HEK293 (cell line): ENCODE measurements around the gene FAM24B.

Experiments used
- BCL11A ChIP-seq: fragments of 450-650 bp; formaldehyde crosslinking; IDR thresholded peaks from 2 replicates; pipeline ENCODE4 v1.5.1; 2016; ENCODE audit warnings: low read depth, missing biosample characterization, missing genetic modification characterization
- BCL6B ChIP-seq: fragments of 450-650 bp; formaldehyde crosslinking; IDR thresholded peaks from 2 replicates; pipeline ENCODE4 v1.5.1; 2017; ENCODE audit warnings: missing biosample characterization, missing genetic modification characterization
- EGR2 ChIP-seq: fragments of 450-650 bp; formaldehyde crosslinking; IDR thresholded peaks from 2 replicates; pipeline ENCODE4 v1.5.1; 2016; ENCODE audit warnings: low read depth, missing biosample characterization, missing genetic modification characterization
- HIC1 ChIP-seq: fragments of 450-650 bp; formaldehyde crosslinking; IDR thresholded peaks from 2 replicates; pipeline ENCODE4 v1.5.1; 2016; ENCODE audit warnings: missing biosample characterization, missing genetic modification characterization
- IKZF3 ChIP-seq: fragments of 450-650 bp; IDR thresholded peaks from 2 replicates; pipeline ENCODE4 v1.5.0; 2018; ENCODE audit warnings: missing biosample characterization, mild to moderate bottlenecking, missing genetic modification characterization, moderate library complexity
- KLF17 ChIP-seq: fragments of 450-650 bp; formaldehyde crosslinking; IDR thresholded peaks from 2 replicates; pipeline ENCODE4 v1.5.1; 2016; ENCODE audit warnings: missing biosample characterization, missing genetic modification characterization
- MYNN ChIP-seq: fragments of 450-650 bp; formaldehyde crosslinking; IDR thresholded peaks from 2 replicates; pipeline ENCODE4 v1.5.1; 2016; ENCODE audit warnings: missing biosample characterization, missing genetic modification characterization, borderline replicate concordance
- MZF1 ChIP-seq: fragments of 450-650 bp; formaldehyde crosslinking; IDR thresholded peaks from 2 replicates; pipeline ENCODE4 v1.5.1; 2017; ENCODE audit warnings: missing biosample characterization, missing genetic modification characterization, borderline replicate concordance
- RBAK ChIP-seq: fragments of 450-650 bp; formaldehyde crosslinking; IDR thresholded peaks from 2 replicates; pipeline ENCODE4 v1.5.1; 2016; ENCODE audit warnings: missing biosample characterization, missing genetic modification characterization
- REST ChIP-seq: fragments of 450-650 bp; formaldehyde crosslinking; IDR thresholded peaks from 2 replicates; pipeline ENCODE4 v1.5.1; 2016; ENCODE audit warnings: missing biosample characterization, missing genetic modification characterization
- SALL2 ChIP-seq: fragments of 450-650 bp; formaldehyde crosslinking; IDR thresholded peaks from 2 replicates; pipeline ENCODE4 v1.5.0; 2017; ENCODE audit warnings: missing biosample characterization, mild to moderate bottlenecking, missing genetic modification characterization, borderline replicate concordance
- TRIM28 ChIP-seq: IDR thresholded peaks from 2 replicates; pipeline ENCODE4 v1.6.1; 2011; ENCODE audit warnings: low read length, control low read depth, borderline replicate concordance
- ZBTB21 ChIP-seq: fragments of 450-650 bp; formaldehyde crosslinking; IDR thresholded peaks from 2 replicates; pipeline ENCODE4 v1.5.1; 2017; ENCODE audit warnings: missing biosample characterization, missing genetic modification characterization
- ZBTB48 ChIP-seq: fragments of 450-650 bp; formaldehyde crosslinking; IDR thresholded peaks from 2 replicates; pipeline ENCODE4 v1.5.1; 2016; ENCODE audit warnings: missing biosample characterization, missing genetic modification characterization
- ZEB2 ChIP-seq: fragments of 450-650 bp; formaldehyde crosslinking; IDR thresholded peaks from 2 replicates; pipeline ENCODE4 v1.5.1; 2016; ENCODE audit warnings: missing biosample characterization, missing genetic modification characterization
- ZFP37 ChIP-seq: fragments of 450-650 bp; formaldehyde crosslinking; IDR thresholded peaks from 2 replicates; pipeline ENCODE4 v1.5.1; 2016; ENCODE audit warnings: missing biosample characterization, missing genetic modification characterization
- ZNF10 ChIP-seq: fragments of 450-650 bp; formaldehyde crosslinking; IDR thresholded peaks from 2 replicates; pipeline ENCODE4 v1.5.1; 2017; ENCODE audit warnings: missing biosample characterization, missing genetic modification characterization
- ZNF112 ChIP-seq: fragments of 450-650 bp; formaldehyde crosslinking; IDR thresholded peaks from 2 replicates; pipeline ENCODE4 v1.5.0; 2017; ENCODE audit warnings: missing biosample characterization, missing genetic modification characterization
- ZNF133 ChIP-seq: fragments of 450-650 bp; formaldehyde crosslinking; IDR thresholded peaks from 2 replicates; pipeline ENCODE4 v1.5.1; 2016; ENCODE audit warnings: missing biosample characterization, missing genetic modification characterization
- ZNF214 ChIP-seq: fragments of 450-650 bp; formaldehyde crosslinking; IDR thresholded peaks from 2 replicates; pipeline ENCODE4 v1.5.1; 2017; ENCODE audit warnings: missing biosample characterization, mild to moderate bottlenecking, missing genetic modification characterization, borderline replicate concordance
- ZNF221 ChIP-seq: fragments of 450-650 bp; formaldehyde crosslinking; IDR thresholded peaks from 2 replicates; pipeline ENCODE4 v1.5.1; 2017; ENCODE audit warnings: missing biosample characterization, missing genetic modification characterization, borderline replicate concordance
- ZNF239 ChIP-seq: fragments of 450-650 bp; formaldehyde crosslinking; IDR thresholded peaks from 2 replicates; pipeline ENCODE4 v1.5.1; 2016; ENCODE audit warnings: missing biosample characterization, missing genetic modification characterization
- ZNF311 ChIP-seq: fragments of 450-650 bp; formaldehyde crosslinking; IDR thresholded peaks from 2 replicates; pipeline ENCODE4 v1.5.1; 2017; ENCODE audit warnings: missing biosample characterization, missing genetic modification characterization, borderline replicate concordance
- ZNF366 ChIP-seq: fragments of 450-650 bp; formaldehyde crosslinking; conservative IDR thresholded peaks from 2 replicates; pipeline ENCODE4 v1.5.1; 2016; ENCODE audit warnings: missing biosample characterization, missing genetic modification characterization
- ZNF37A ChIP-seq: fragments of 450-650 bp; IDR thresholded peaks from 2 replicates; pipeline ENCODE4 v1.5.1; 2018; ENCODE audit warnings: missing biosample characterization, missing genetic modification characterization
- ZNF529 ChIP-seq: fragments of 450-650 bp; formaldehyde crosslinking; IDR thresholded peaks from 2 replicates; pipeline ENCODE4 v1.5.1; 2017; ENCODE audit warnings: missing genetic modification characterization, missing biosample characterization; ENCODE audit not compliant: insufficient replicate concordance
- ZNF548 ChIP-seq: fragments of 450-650 bp; formaldehyde crosslinking; IDR thresholded peaks from 2 replicates; pipeline ENCODE4 v1.5.1; 2016; ENCODE audit warnings: missing biosample characterization, missing genetic modification characterization
- ZNF660 ChIP-seq: fragments of 450-650 bp; IDR thresholded peaks from 2 replicates; pipeline ENCODE4 v1.5.1; 2018; ENCODE audit warnings: missing biosample characterization, mild to moderate bottlenecking, missing genetic modification characterization
- ZNF701 ChIP-seq: fragments of 450-650 bp; formaldehyde crosslinking; IDR thresholded peaks from 2 replicates; pipeline ENCODE4 v1.5.1; 2016; ENCODE audit warnings: missing biosample characterization, missing genetic modification characterization
- ZNF777 ChIP-seq: fragments of 450-650 bp; formaldehyde crosslinking; IDR thresholded peaks from 2 replicates; pipeline ENCODE4 v1.5.1; 2017; ENCODE audit warnings: missing biosample characterization, missing genetic modification characterization, borderline replicate concordance
- ZNF785 ChIP-seq: fragments of 450-650 bp; formaldehyde crosslinking; IDR thresholded peaks from 2 replicates; pipeline ENCODE4 v1.5.1; 2016; ENCODE audit warnings: missing biosample characterization, missing genetic modification characterization
- ZNF837 ChIP-seq: fragments of 450-650 bp; formaldehyde crosslinking; IDR thresholded peaks from 2 replicates; pipeline ENCODE4 v1.5.1; 2016; ENCODE audit warnings: missing biosample characterization, missing genetic modification characterization
- ZSCAN5A ChIP-seq: fragments of 450-650 bp; formaldehyde crosslinking; IDR thresholded peaks from 2 replicates; pipeline ENCODE4 v1.5.1; 2016; ENCODE audit warnings: missing biosample characterization, missing genetic modification characterization

Gene FAM24B

GRCh38 chr10:122861711-122862161, 17.6 kb downstream of the FAM24B start (continued):
- no peak for TF ChIP-seq MZF1 (tag by site-specific recombination)
- peak; percentile 74; the same call in 1 of the 2 replicates for TF ChIP-seq ZFP37 (tag by site-specific recombination)
- TF ChIP-seq REST = no peak
- no peak for TF ChIP-seq ZNF133
- no peak for TF ChIP-seq ZNF112 (tag by site-specific recombination)
- no peak for TF ChIP-seq ZNF701 (tag by site-specific recombination)
- TF ChIP-seq ZBTB48 (tag by site-specific recombination) = no peak
- TF ChIP-seq KLF17 (tag by site-specific recombination) = no peak
- TF ChIP-seq ZNF529 (tag by site-specific recombination) = no peak
- TF ChIP-seq MYNN (tag by site-specific recombination) = no peak
- TF ChIP-seq SALL2 (tag by site-specific recombination) = no peak
- TF ChIP-seq ZNF777 (tag by site-specific recombination) = no peak
- no peak for TF ChIP-seq ZNF239 (tag by site-specific recombination)
- TF ChIP-seq IKZF3 (tag by site-specific recombination) = no peak
- TF ChIP-seq ZNF311 (tag by site-specific recombination) = no peak
- TF ChIP-seq BCL11A (tag by site-specific recombination) = 0 out of 2 replicates have a peak, but pooled peaks have one; percentile 24
- TF ChIP-seq ZNF660 (tag by site-specific recombination) = no peak
- no peak for TF ChIP-seq TRIM28
- no peak for TF ChIP-seq ZNF785
- TF ChIP-seq ZSCAN5A (tag by site-specific recombination) = no peak
- TF ChIP-seq ZNF837 (tag by site-specific recombination) = no peak
- no peak for TF ChIP-seq ZNF221 (tag by site-specific recombination)
- no peak for TF ChIP-seq EGR2
- no peak for TF ChIP-seq RBAK (tag by site-specific recombination)
- TF ChIP-seq ZNF214 (tag by site-specific recombination) = no peak
- TF ChIP-seq BCL6B (tag by site-specific recombination) = no peak
- TF ChIP-seq ZNF37A (tag by site-specific recombination) = no peak
- TF ChIP-seq ZBTB21 = peak; percentile 52
- TF ChIP-seq HIC1 (tag by site-specific recombination) = peak; percentile 58
- TF ChIP-seq ZEB2 = peak; percentile 70
- TF ChIP-seq ZNF366 (tag by site-specific recombination) = peak; percentile 62
- no peak for TF ChIP-seq ZNF548
- no peak for TF ChIP-seq ZNF10 (tag by site-specific recombination)
